ENCODE data around the gene FARS2. TPM values are rescaled to one million over a fixed set of nuclear protein-coding genes. Genes with fewer than 3 reads are reported as not detected.

Gene FARS2
- total and polyA plus RNA-seq, 2 donors (not counting 1 experiment from before 2014, with no cell fraction given) = 33.0 to 35.5 TPM

- Histone ChIP-seq H3K4me1 (ENCODE audit: control insufficient read depth in 2 of 2, insufficient read depth in 2 of 2, low read length in 2 of 2) (no peaks in the 10 kb centered on the region), H3K27me3 (replicated peaks in 1 of 4; ENCODE audit: control extremely low read depth in 1 of 4, control insufficient read depth in 3 of 4, insufficient read depth in 4 of 4, low read length in 3 of 4) (no peaks in the 10 kb centered on the region), H3K9me3 (ENCODE audit: control extremely low read depth in 1 of 3, control insufficient read depth in 2 of 3, insufficient read depth in 1 of 3, low read length in 2 of 3) (no peaks in the 10 kb centered on the region), H2AFZ (ENCODE audit: insufficient read depth, low read depth, low read length, poor library complexity, severe bottlenecking) (no peak overlapping the region), H3K9ac (ENCODE audit: low read length) (no peak overlapping the region), H3K36me3 (replicated peaks in 1 of 2; ENCODE audit: control extremely low read depth in 1 of 2, control insufficient read depth in 1 of 2, extremely low read depth in 1 of 2, insufficient read depth in 2 of 2, low read length in 1 of 2) (no peaks in the 10 kb centered on the region), H3K4me3 (ENCODE audit: control extremely low read depth in 1 of 5, extremely low read depth in 1 of 5, insufficient read depth in 1 of 5, low read depth in 2 of 5, low read length in 4 of 5) (no peak overlapping the region), H3K27ac (ENCODE audit: low read length in 2 of 2) (no peak overlapping the region), H3K79me2 (ENCODE audit: control insufficient read depth, insufficient read depth, low read length) (peaks cover 23% of the 10 kb centered on the region), H4K20me1 (ENCODE audit: control insufficient read depth, insufficient read depth, low read length, poor library complexity, severe bottlenecking) (no peaks in the 10 kb centered on the region), H3K4me2 (replicated peaks; ENCODE audit: low read depth, low read length, poor library complexity, severe bottlenecking) (no peak overlapping the region)
- H3K9me3 Mint-ChIP-seq (ENCODE audit: insufficient read depth) = no peaks in the 10 kb centered on the region
- DNase-seq = no peak
- intact Hi-C loops (cut with micrococcal nuclease) = no loop called here
- ATAC-seq (ENCODE audit: low read depth) = no peak
- POLR2A ChIA-PET = no interaction called here
- no peaks in the 10 kb centered on the region for H3K27me3 Mint-ChIP-seq
- CTCF ChIA-PET = interaction anchor here (0.9 kb wide), 1 partner anchor 8 kb away, joined by 3 read pairs; no protein-coding TSS in a partner anchor
- no peaks in the 10 kb centered on the region for H3K4me1 Mint-ChIP-seq
- no peak for TF ChIP-seq CTCF (IDR thresholded peaks at IDR 0.05)
- TF ChIP-seq EZH2 (IDR thresholded peaks at IDR 0.05; ENCODE audit: borderline replicate concordance, insufficient read depth, low read depth, low read length, poor library complexity, severe bottlenecking) = no peak
- H3K27ac Mint-ChIP-seq = no peak overlapping the region
- no peak overlapping the region for H3K4me3 Mint-ChIP-seq
- no CpG with 5 or more reads among the region's 2 CpGs for WGBS (ENCODE audit: insufficient coverage)
Observed at GRCh38 chr6:5359417-5359816, 98.1 kb downstream of the FARS2 start.

GRCh38 chr6:5361396-5361795 is 100.1 kb downstream of the FARS2 start:
- ATAC-seq (ENCODE audit: low read depth) (no peak), DNase-seq (no peak)
- WGBS (ENCODE audit: insufficient coverage) = 100% methylated on average over 1 of the region's 2 CpGs
- Histone ChIP-seq H4K20me1 (ENCODE audit: control insufficient read depth, insufficient read depth, low read length, poor library complexity, severe bottlenecking) (no peaks in the 10 kb centered on the region), H3K4me2 (replicated peaks; ENCODE audit: low read depth, low read length, poor library complexity, severe bottlenecking) (no peak overlapping the region), H3K27ac (ENCODE audit: low read length in 2 of 2) (no peak overlapping the region), H3K4me3 (ENCODE audit: control extremely low read depth in 1 of 5, extremely low read depth in 1 of 5, insufficient read depth in 1 of 5, low read depth in 2 of 5, low read length in 4 of 5) (no peak overlapping the region), H3K79me2 (ENCODE audit: control insufficient read depth, insufficient read depth, low read length) (peaks cover 18% of the 10 kb centered on the region), H3K36me3 (replicated peaks in 1 of 2; ENCODE audit: control extremely low read depth in 1 of 2, control insufficient read depth in 1 of 2, extremely low read depth in 1 of 2, insufficient read depth in 2 of 2, low read length in 1 of 2) (no peaks in the 10 kb centered on the region), H3K9ac (ENCODE audit: low read length) (no peak overlapping the region), H2AFZ (ENCODE audit: insufficient read depth, low read depth, low read length, poor library complexity, severe bottlenecking) (no peak overlapping the region), H3K27me3 (replicated peaks in 1 of 4; ENCODE audit: control extremely low read depth in 1 of 4, control insufficient read depth in 3 of 4, insufficient read depth in 4 of 4, low read length in 3 of 4) (no peaks in the 10 kb centered on the region), H3K9me3 (ENCODE audit: control extremely low read depth in 1 of 3, control insufficient read depth in 2 of 3, insufficient read depth in 1 of 3, low read length in 2 of 3) (no peaks in the 10 kb centered on the region), H3K4me1 (ENCODE audit: control insufficient read depth in 2 of 2, insufficient read depth in 2 of 2, low read length in 2 of 2) (no peaks in the 10 kb centered on the region)
- no peak for TF ChIP-seq EZH2 (IDR thresholded peaks at IDR 0.05; ENCODE audit: borderline replicate concordance, insufficient read depth, low read depth, low read length, poor library complexity, severe bottlenecking)
- TF ChIP-seq CTCF (IDR thresholded peaks at IDR 0.05) = no peak
- ChIA-PET POLR2A (no interaction called here), CTCF (no interaction called here)
- Mint-ChIP-seq H3K4me1 (no peaks in the 10 kb centered on the region), H3K4me3 (no peak overlapping the region), H3K27ac (no peak overlapping the region), H3K9me3 (ENCODE audit: insufficient read depth) (no peaks in the 10 kb centered on the region), H3K27me3 (no peaks in the 10 kb centered on the region)
- intact Hi-C loops (cut with micrococcal nuclease) = no loop called here
